ENCODE results near the gene TBXT.

The TBXT gene

GRCh38 chr6:166109608-166110007 is 58.0 kb downstream of the TBXT start:
- no peak for DNase-seq

Measured in KG1 (cell line).